Transverse colon (tissue), 4 donors: ENCODE results near the gene ATG7.

Experiments
- CTCF ChIP-seq, 5 experiments: fragments of 200-600 bp in 3 of 5; fragments of 450-650 bp in 2 of 5; sonication (generic) in 3 of 5; IDR thresholded peaks; 1 replicate in 2 of 5; 2 replicates in 3 of 5; pipeline ENCODE4 v1.5.1; 2016 to 2017; ENCODE audit warnings: antibody characterized with exemption in 5 of 5, inconsistent platforms in 3 of 5, mild to moderate bottlenecking in 2 of 5, moderate library complexity in 1 of 5
- POLR2A ChIP-seq: fragments of 450-650 bp; IDR thresholded peaks from one replicate; pipeline ENCODE4 v1.6.1; 2016; ENCODE audit warnings: antibody characterized with exemption, mild to moderate bottlenecking, moderate library complexity
- POLR2AphosphoS5 ChIP-seq, 3 donors: sonication (generic); formaldehyde crosslinking; IDR thresholded peaks; one replicate each; pipeline ENCODE4 v1.6.1; 2016; ENCODE audit warnings: antibody characterized with exemption in 3 of 3

GRCh38 chr3:11407644-11408043, 135.4 kb downstream of the ATG7 start:
- TF ChIP-seq CTCF (IDR thresholded peaks at IDR 0.05) (no peak), POLR2A (no peak), POLR2AphosphoS5 (IDR thresholded peaks at IDR 0.05) (no peak)
